ENCODE measurements around the gene BCKDHA.
"Not testable (repeated sequence)": the region's sequence is repeated elsewhere in the genome, so short reads cannot be mapped to it uniquely, and the experiment has no call there.

Gene BCKDHA

GRCh38 chr19:41405776-41406175 is 8.2 kb downstream of the BCKDHA start:
- DNase-seq (ENCODE audit: low spot score), result no peak

- no peak for DNase-seq (ENCODE audit: low spot score)
These were observed 9.7 kb downstream of the BCKDHA start for GRCh38 chr19:41407271-41407670.

DNA sequence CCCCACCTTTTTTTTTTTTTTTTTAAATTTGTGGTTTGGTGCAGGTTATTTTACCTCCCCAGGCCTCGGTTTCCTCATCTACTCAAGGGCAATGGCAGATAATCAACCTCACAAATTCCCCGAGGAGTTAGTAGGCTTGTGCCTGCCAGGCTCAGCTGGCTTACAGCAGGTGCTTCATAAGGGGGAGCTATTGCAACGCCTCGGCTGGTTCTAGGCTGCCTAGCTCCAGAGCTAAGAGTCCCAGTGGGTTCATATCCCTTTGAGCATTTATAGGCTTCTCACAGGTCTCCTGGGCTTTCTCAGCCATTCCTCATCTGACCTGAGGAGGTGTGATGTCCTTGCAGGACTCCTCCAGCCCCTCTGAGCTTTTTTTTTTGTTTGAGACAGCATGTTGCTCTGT is 10.6 kb downstream of the BCKDHA start:
- no peak for DNase-seq (ENCODE audit: low spot score)

GRCh38 chr19:41408846-41409245 is 11.2 kb downstream of the BCKDHA start:
- DNase-seq (ENCODE audit: low spot score), result not testable (repeated sequence)

DNA sequence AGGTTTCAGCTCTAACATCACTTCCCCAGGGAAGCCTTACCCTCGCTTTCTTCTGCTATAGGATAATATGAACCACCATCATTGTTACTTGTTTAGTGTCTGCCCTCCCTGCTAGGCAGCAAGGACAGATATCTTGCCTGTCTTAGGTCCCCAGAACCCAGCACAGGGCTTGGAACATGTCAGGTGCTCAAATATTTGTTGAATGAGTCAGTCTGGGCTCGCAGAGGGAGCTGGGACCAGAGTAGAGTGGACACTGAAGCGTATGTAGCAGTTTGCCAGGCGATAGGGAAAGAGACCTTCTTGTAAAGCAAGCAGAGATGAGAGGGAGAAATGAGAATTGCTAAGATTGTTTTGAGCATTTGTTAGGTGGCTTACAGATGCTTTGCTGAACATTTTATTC is 11.7 kb downstream of the BCKDHA start:
- DNase-seq (ENCODE audit: low spot score), result no peak

DNA sequence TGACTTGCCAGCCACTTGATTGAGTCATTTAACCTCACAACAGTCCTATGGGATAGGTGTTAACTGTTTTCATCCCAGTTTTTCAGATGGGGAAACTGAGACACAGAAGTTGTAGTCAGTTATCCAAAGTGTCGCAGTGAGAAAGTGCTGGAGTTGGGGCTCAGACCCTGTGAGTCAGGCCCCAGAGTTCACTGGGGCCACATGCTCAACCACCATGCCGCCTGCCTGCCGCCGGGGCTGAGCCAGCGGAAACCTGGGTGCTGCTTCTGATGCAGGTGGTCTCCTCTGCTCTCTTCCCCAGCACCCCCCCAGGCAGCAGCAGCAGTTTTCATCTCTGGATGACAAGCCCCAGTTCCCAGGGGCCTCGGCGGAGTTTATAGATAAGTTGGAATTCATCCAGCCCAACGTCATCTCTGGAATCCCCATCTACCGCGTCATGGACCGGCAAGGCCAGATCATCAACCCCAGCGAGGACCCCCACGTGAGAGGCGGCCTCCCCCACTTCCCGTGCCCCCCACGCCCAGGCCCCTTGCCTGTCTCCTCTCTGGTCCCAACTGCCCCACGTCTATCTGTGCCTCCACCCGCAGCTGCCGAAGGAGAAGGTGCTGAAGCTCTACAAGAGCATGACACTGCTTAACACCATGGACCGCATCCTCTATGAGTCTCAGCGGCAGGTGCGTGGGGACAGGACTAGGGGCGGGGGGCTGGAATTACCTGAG is 12.9 kb downstream of the BCKDHA start:
- DNase-seq (ENCODE audit: low spot score), result no peak

DNA sequence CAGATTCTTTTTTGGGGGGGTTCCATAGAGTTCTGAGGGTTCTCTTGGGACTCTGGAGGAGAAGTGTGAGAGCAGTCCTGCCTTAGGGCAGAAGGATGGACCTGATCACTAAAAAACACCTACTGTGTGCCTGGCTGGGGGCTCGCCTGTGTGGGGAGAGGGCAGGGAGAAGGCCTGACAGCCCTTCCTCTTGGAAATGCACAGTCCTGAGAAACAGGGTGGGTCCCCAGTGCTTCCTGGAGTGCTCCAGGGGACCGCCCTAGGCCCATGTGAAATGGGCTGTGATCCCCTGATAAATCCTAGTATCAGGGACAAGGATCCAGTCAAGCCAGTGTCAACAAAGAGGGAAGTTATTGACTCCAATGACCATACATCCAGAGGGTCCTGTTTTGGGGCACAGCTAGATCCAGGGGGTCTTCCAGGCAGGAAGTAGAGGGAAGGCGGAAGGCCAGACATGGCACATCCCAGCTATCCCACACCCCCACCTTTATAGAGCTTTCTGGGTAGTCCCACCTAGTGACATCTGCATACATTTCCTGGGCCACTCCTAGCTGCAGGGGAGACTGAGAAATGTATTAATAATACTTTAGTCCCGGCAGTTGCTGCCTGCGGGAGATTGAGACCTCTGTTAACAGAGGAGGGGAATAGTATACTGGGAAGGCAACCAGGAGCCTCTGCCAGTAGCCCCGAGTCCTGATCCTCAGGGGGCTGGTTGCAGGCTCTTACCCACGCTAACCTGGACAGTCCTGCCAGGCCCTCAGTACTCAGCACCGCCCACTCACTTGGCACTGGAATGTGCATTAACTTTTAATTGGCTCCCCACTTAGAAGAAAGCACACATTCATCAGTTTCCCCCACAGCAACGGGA is 13.7 kb downstream of the BCKDHA start:
- no peak for DNase-seq (ENCODE audit: low spot score)

DNA sequence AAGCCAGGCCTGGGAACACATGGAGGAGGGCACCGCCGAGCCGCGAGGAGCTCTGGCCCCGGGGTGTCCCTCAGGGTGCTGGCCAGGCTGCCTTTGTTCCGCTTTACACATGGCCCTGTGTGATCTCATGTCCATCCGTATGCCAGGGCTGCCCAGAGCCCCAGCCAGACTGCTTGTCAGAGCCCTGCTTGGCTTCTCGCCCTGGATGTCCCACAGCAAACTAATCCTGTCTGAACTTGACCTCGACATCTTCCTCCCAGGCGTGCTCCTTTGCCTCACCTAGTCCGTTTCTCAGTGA is 14.3 kb downstream of the BCKDHA start:
- no peak for DNase-seq (ENCODE audit: low spot score)

DNA sequence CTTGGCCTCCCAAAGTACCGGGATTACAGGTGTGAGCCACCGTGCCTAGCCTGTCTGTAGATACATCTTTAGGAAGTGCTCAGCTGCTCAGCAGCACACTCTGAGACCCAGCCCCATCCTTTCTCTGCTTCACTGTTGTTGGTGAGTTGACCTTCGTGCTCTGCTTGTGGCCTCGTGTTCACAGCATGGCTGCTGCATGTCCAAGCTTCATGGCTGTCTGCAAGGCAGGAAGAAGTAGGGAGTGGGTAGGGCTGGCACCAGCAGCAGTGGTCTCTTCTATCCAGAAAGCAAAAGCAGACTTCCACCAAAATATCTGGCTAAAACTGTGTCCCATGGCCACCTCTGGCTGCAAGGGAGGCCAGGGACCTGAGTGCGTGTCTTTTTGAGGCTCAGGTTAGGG is 15.3 kb downstream of the BCKDHA start:
- no peak for DNase-seq (ENCODE audit: low spot score)

DNA sequence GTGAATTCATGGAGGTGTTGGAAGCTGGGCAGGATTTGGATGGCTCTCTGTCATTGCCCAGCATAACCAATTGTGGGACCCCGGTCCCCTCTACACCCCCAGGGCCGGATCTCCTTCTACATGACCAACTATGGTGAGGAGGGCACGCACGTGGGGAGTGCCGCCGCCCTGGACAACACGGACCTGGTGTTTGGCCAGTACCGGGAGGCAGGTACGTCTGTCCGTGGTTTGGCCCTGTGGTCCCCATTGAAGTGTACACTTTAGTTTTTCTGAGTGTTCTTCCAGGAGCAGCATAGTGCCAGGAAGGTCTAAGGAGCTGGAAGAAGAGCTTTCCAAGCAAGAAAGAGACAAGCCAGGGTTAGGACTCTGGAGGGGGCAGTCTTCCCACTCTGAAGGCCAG is 16.3 kb downstream of the BCKDHA start:
- DNase-seq (ENCODE audit: low spot score), result no peak

DNA sequence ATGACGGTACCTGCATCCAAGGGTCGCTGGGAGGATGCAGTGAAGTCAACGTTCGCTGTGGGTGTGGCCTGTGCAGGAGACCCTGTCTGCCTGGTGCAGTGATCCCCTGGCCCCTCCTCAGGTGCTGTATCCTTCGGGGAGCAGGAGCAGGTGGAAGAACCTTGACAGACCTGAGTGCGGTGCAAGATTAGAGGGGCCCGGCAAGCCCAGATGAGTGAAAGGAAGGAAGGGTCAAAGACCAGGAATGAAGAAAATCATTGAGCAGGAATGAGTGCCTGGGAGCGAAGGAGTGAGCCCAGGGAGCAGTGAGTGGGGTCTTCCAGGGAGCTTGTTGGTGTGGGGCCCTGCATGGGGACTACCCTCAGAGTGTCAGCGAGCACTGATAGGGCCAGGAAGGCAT is 16.8 kb downstream of the BCKDHA start:
- DNase-seq (ENCODE audit: low spot score), result no peak

DNA sequence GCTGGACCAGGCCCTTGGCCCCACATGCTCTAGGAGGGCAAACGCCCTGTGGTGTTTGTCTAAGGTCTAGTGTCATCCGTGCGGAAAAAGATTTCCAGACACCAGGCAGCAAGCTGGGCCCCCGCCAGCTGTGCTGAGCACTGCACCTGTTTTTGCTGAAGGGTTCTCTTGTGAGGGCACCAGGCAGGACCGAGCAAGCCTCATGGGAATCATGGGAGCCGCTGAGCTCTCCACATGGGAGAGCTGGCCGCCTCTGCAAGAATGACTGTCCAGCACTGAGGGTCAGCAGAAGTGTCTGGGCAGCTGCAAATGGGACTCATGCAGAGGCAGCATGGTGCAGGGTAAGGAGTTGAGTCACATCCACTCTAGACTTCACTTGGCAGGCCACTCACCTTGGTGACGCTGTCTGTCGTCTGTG is 17.5 kb downstream of the BCKDHA start:
- no peak for DNase-seq (ENCODE audit: low spot score)

DNA sequence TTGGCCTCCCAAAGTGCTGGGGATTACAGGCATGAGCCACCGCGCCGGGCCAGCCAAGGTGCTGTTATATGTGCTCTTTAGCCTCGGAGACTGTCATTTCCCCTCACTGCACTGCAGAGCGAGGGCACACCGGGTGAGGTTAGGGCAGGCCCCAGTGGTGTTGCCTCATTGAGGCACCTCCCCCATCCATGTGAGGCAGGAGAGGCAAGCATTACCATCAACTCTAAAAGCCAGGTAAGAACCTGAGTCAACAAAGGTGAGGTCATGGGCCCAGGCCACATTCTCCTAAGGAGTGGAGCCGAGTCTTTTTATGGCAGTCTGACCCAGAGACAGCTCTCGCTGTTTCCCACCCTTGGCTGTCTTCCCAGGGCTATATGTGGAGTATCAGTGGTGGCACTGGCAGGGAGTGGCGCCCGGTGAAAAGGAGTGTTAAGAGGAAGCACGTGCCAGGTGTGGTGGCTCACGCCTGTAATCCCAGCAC is 18.6 kb downstream of the BCKDHA start:
- DNase-seq (ENCODE audit: low spot score), result no peak

DNA sequence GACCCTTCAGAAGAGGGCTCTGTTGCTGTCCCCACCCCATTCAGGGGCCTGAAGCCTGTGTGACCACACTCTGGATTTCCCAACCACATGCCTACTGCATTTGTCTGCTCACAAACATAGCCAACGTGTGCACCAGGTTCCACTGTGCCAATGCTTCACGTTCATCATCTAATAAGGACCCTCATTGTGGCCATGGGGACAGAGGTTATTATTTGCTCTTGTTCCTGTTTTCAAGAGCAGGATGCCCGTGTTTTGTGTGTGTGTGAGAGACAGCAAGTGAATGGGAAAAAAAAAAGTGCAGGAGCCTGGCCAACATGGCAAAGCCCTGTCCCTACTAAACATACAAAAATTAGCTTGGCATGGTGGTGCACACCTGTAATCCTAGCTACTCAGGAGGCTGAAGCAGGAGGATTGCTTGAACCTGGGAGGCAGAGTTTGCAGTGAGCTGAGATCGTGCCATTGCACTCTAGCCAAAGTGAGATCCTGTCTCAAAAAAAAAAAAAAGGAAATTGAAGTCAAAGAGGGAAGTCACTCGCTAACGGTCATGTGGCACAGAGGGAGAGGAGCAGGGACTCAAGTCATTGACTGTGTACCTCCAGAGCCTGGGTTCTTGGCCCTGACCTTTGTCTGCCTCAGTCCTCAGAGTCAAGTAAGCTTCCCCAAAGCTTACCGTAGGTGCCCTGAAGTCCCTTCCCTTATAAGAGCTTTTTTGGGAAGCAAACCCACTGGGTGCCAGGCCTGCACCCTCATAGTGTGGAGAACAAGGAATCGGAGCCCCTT is 22.7 kb downstream of the BCKDHA start:
- DNase-seq (ENCODE audit: low spot score), result no peak

GRCh38 chr19:41421314-41421713 is 23.7 kb downstream of the BCKDHA start:
- no peak for DNase-seq (ENCODE audit: low spot score)

DNA sequence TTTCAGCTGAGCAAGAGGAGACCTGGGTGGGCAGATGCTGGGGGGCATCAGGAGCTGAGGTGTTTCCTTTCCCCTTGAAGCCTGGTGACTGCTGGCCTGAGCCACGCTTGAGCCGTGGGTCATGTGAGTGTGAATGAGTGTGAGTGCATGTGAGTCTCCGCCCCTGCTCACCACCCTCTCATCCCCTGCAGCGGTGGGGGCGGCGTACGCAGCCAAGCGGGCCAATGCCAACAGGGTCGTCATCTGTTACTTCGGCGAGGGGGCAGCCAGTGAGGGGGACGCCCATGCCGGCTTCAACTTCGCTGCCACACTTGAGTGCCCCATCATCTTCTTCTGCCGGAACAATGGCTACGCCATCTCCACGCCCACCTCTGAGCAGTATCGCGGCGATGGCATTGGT is 24.4 kb downstream of the BCKDHA start:
- no peak for DNase-seq (ENCODE audit: low spot score)

- no peak for DNase-seq (ENCODE audit: low spot score)
These were observed 24.8 kb downstream of the BCKDHA start for GRCh38 chr19:41422456-41422855.

- DNase-seq (ENCODE audit: low spot score), result no peak
These were observed 25.3 kb downstream of the BCKDHA start for GRCh38 chr19:41422955-41423354.

DNA sequence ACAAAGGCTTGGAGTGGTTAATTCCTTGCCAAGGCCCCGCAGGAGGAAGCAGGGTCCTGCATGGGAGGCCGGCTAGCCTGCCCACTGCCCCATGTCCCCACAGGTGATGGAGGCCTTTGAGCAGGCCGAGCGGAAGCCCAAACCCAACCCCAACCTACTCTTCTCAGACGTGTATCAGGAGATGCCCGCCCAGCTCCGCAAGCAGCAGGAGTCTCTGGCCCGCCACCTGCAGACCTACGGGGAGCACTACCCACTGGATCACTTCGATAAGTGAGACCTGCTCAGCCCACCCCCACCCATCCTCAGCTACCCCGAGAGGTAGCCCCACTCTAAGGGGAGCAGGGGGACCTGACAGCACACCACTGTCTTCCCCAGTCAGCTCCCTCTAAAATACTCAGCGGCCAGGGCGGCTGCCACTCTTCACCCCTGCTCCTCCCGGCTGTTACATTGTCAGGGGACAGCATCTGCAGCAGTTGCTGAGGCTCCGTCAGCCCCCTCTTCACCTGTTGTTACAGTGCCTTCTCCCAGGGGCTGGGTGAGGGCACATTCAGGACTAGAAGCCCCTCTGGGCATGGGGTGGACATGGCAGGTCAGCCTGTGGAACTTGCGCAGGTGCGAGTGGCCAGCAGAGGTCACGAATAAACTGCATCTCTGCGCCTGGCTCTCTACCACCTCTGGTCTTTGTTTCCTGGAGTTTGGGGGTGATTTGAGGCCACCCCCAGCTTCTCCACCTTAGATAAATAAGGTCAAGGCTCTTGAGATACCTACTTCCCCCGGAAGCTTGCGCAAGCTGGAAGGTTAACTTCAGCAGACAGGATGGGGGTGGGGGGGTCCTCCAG is 26.9 kb downstream of the BCKDHA start:
- no peak for DNase-seq (ENCODE audit: low spot score)

DNA sequence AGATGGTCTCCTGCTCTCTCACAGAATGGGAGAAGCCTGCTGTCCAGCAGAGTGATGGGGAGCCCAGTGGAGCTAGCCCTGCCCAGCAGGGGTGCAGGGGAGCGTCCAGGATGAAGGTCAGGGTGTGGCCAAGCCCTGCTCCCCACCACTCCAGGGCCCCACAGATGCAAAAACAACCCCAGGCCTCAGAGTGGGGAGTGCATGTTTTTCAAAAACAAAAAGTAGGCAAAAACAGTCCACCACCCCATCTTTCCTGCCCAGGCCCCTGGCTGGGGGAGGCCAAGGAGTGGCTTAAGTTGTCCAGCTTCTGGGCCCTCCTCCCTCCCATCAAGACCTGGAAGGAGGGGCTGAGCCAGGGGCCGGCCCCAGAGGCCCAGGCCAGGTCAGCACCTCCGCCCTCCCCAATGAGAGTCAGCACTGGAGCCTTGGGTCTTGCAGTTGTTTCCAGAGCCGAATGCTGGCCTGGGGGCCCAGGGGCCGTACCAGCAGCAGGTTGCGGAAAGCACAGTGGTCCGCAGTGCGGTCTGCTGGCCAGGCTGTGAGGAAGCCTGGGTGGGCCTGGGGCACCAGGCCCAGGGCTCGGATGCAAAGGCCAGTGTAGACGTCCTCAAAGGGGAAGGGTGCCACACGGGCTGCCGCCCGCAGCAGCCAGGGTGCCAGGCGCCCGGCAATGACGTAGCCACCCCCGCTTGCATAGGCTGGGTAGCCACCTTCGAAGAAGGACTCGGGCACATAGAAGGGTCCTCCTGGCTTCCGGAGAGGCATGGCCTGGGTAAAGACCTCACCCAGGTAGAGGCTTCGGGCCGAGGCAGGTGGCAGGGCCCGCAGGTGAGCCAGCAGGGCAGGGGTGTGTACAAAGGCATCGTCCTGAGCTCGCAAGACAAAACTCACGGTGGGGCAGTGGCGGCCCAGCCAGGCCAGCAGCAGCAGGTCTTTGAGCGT is 27.8 kb downstream of the BCKDHA start:
- DNase-seq (ENCODE audit: low spot score), result no peak

Measured in CD4-positive, alpha-beta T cell treated with Interleukin-2 at 100 ng/mL for 4 hours (primary cell).